Stomach (tissue), 19 donors: Measurements from ENCODE around the gene USP8. TPM values are rescaled to one million over a fixed set of nuclear protein-coding genes. Genes with fewer than 3 reads are reported as not detected.
"Not testable (repeated sequence)": the region's sequence is repeated elsewhere in the genome, so short reads cannot be mapped to it uniquely, and the experiment has no call there.

Source experiments
- DNase-seq, 2 donors: peaks; one replicate each; pipeline versions ENCODE4 v3.0.0 to v3.0.0-alpha.2; 2013 to 2019
- H3K27ac ChIP-seq, 5 donors: fragments of 200-600 bp in 4 of 5; sonication (generic) in 4 of 5; one replicate each; pipeline ENCODE4 v1.5.1; 2013 to 2019; ENCODE audit warnings: mild to moderate bottlenecking in 1 of 5, moderate library complexity in 1 of 5
- H3K27me3 ChIP-seq, 3 donors: fragments of 200-600 bp; sonication (generic); one replicate each; pipeline ENCODE4 v1.5.1; 2017 to 2019; ENCODE audit warnings: mixed run types in 1 of 3
- H3K36me3 ChIP-seq, 4 donors: fragments of 200-600 bp; sonication (generic); 1 replicate in 3 of 4; 2 replicates in 1 of 4; pipeline ENCODE4 v1.5.1; 2016 to 2019
- H3K4me1 ChIP-seq, 4 donors: fragments of 200-600 bp; sonication (generic); one replicate each; pipeline ENCODE4 v1.5.1; 2016 to 2019
- H3K4me3 ChIP-seq, 4 donors: fragments of 200-600 bp; sonication (generic) in 3 of 4; one replicate each; pipeline ENCODE4 v1.5.1; 2016 to 2019; ENCODE audit warnings: mild to moderate bottlenecking in 1 of 4
- H3K9me3 ChIP-seq, 4 donors: fragments of 200-600 bp; sonication (generic); one replicate each; pipeline ENCODE4 v1.5.1; 2016 to 2019
- EP300 ChIP-seq: sonication (generic); formaldehyde crosslinking; IDR thresholded peaks from one replicate; pipeline ENCODE4 v1.6.1; 2017; ENCODE audit warnings: antibody characterized with exemption
- POLR2A ChIP-seq, 4 donors: fragments of 450-650 bp; IDR thresholded peaks; one replicate each; pipeline ENCODE4 v1.6.1; 2016; ENCODE audit warnings: antibody characterized with exemption in 4 of 4, control low read depth in 2 of 4, mild to moderate bottlenecking in 1 of 4, moderate library complexity in 1 of 4
- POLR2AphosphoS5 ChIP-seq, 3 donors: sonication (generic); formaldehyde crosslinking; IDR thresholded peaks; one replicate each; pipeline ENCODE4 v1.6.1; 2016; ENCODE audit warnings: antibody characterized with exemption in 3 of 3
- WGBS, 5 donors: extraction: QIAGEN DNeasy Blood & Tissue Kit in 3 of 5; methylation state at CpG; one replicate each; pipeline versions ENCODE4 v1.1.5 to v1.1.7; 2013 to 2018; 5-methylcytosine and 5-hydroxymethylcytosine counted together
- intact Hi-C: fragments of 100-400 bp; cut with DNase I; formaldehyde crosslinking; loops from one replicate; pipeline ENCODE4 v1.15.1; 2023; ENCODE audit warnings: low total_unique reads
- long read RNA-seq, 10 donors: transcript quantifications; one replicate each; lab custom pipeline, GENCODE V29; 2026
- polyA plus RNA-seq, 3 donors: library from polyadenylated mRNA; stranded (reverse); fragments of 200-250 nt; gene quantifications; one replicate each; pipeline ENCODE4 v1.2.3, GENCODE V29; 2013
- total RNA-seq, 5 donors: library from RNA; depleted of rRNA; stranded (reverse); fragments of >200 nt; gene quantifications; one replicate each; pipeline versions ENCODE4 v1.1.0 to v1.2.3, GENCODE V29; 2014 to 2016
- TF ChIP-seq, protein P1 (sequence below), 7 experiments: fragments of 450-650 bp in 4 of 7; fragments of 200-600 bp in 3 of 7; sonication (generic) in 3 of 7; IDR thresholded peaks; one replicate each; pipeline ENCODE4 v1.5.1; 2016 to 2019; ENCODE audit warnings: antibody characterized with exemption in 7 of 7, control low read depth in 2 of 7, mild to moderate bottlenecking in 1 of 7
- donor health status: healthy with polysubstance abuse.
- donor health status: Bipolar disorder and iron deficiency.
- donor health status: healthy.

Gene USP8
- total RNA-seq (10 to 100 TPM; 20.5 to 73.9 (median 51.9) TPM), polyA plus RNA-seq (10 to 100 TPM; 13.7 to 31.0 (median 27.0) TPM)
- long read RNA-seq, donor 1, partial matches to known transcripts: 0 of 1 reads
- long read RNA-seq, donor 1, other reads (novel, unspliced or antisense): 0 of 1 reads
- long read RNA-seq, donor 2, full-length matches to known transcripts: 2 of 2 reads
- long read RNA-seq, donor 2, partial matches to known transcripts: 0 of 2 reads
- long read RNA-seq, donor 2, other reads (novel, unspliced or antisense): 0 of 2 reads
- long read RNA-seq, donor 3, partial matches to known transcripts: 6 of 6 reads
- long read RNA-seq, donor 3, other reads (novel, unspliced or antisense): 0 of 6 reads
- long read RNA-seq, donor 4: 0 reads
- long read RNA-seq, donor 5: 0 reads
- long read RNA-seq, donor 6, partial matches to known transcripts: 0 of 1 reads
- long read RNA-seq, donor 6, other reads (novel, unspliced or antisense): 0 of 1 reads
- long read RNA-seq, donor 7, partial matches to known transcripts: 0 of 1 reads
- long read RNA-seq, donor 7, other reads (novel, unspliced or antisense): 0 of 1 reads
- long read RNA-seq, donor 8, partial matches to known transcripts: 0 of 1 reads
- long read RNA-seq, donor 8, other reads (novel, unspliced or antisense): 0 of 1 reads
- long read RNA-seq, donor 9, partial matches to known transcripts: 0 of 1 reads
- long read RNA-seq, donor 9, other reads (novel, unspliced or antisense): 0 of 1 reads
- long read RNA-seq, donor 10: 0 reads

DNA sequence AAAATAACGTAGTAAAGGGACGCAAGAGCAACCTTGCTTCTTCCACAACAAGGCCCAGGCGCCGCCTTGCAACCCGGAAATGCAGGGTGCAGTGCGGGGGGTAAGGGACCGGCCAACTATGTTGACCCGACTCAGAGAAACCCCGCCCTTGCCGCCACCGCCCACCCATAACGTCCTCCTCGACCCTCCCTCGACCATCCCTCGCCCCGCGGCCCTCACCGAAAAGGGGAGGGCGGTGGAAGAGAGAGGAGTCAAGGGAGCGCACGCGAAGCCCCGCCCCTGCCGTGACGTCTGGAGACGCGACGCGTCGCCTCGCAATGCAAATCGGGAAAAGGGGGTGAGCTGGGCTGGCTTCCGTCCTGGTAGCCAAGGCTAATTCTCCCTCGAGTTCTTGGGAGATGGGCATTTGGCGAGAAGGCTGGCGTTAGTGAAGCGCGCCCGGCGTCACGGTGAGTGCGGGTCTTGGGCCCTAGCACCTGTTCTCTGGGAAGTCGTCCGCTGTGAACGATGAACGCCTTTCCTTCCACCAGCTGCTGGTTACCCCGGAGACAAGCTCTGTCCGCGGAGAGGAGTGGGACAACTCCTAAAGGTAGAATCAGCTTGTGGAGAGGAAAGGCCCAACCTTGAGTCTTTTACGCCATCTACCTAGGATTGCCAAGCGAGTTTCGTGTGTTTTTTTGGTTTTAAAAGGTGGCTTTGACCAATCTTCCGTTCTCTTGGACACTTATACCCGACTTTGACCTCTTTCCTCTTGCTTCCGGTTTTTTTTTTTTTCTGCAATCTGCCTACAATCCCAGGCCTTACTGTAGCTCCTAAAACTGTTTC lies at the start of gene USP8:
Gene USP8 (plus strand): TSS at position 340 of the 825 bp plus-strand sequence. CDS start 14,669 bp downstream, outside the sequence.
- TF ChIP-seq POLR2AphosphoS5 (IDR thresholded peaks at IDR 0.05) (peak; percentile 86 to 97 (median 94)), POLR2A (IDR thresholded peaks at IDR 0.05) (peak in 2 of 4 donors; percentile 50 to 88), EP300 (no peak)
- H3K36me3 ChIP-seq: peaks cover 0 to 14% (median 6%) of the 10 kb centered on the region in 4 donors
- no peaks in the 10 kb centered on the region for H3K9me3 ChIP-seq
- peak within 1 kb of the TSS; percentile 90 to 98 (median 92) for H3K27ac ChIP-seq
- intact Hi-C loops: no loop called here
- 0 to 1% (median 0%) methylated on average over 45 to 55 of the region's 55 CpGs for WGBS, 5 donors
- DNase-seq: peak; percentile 96 to 99
- peak within 1 kb of the TSS; percentile 70 to 85 (median 73) for H3K4me3 ChIP-seq
- H3K4me1 ChIP-seq: peaks cover 12 to 50% (median 34%) of the 10 kb centered on the region in 4 donors
- H3K27me3 ChIP-seq: no peaks in the 10 kb centered on the region

DNA sequence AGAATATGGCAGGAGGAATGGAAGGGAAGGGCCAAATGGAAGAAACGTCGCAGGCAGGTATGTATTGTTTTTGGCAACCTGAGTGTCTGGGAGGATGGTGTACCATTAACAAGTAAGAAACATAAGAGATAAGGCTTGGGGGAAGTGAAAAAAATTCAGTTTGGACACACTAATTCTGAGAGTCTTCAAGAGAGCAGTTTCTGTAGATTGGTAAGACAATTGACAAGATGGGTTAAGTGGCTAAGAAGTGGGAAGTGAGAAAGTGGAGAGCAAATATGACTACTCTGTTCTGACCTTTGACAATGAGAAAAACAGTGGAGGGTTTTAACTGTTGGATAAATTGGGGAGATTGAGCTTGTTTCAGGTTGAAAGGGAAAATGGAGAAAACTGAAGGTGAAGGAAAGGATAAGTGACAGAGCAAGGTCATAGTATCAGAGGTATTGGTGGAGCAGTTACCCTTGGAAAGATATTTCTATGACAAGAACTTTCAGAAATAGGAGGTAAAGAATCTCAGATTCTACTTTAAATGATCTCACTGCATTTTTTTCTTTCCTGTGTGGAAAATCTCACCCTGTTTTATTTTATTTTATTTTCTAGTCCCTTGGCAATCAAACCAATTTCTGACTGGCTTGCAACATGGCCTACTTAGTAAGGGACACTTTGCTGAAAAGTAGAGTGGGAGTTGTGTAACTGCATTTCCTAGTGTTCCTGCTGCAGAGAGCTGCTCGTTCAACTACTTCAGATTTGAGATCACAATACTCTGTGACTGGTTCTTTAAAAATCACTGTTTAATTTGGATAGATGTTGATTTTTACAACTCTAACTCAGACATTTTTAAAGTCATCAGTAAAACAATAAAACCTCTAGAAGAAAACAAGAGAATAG lies 46.1 kb upstream of the USP8 start:
- TF ChIP-seq POLR2A (IDR thresholded peaks at IDR 0.05): no peak
- TF ChIP-seq EP300: no peak
- TF ChIP-seq, protein P1, sequence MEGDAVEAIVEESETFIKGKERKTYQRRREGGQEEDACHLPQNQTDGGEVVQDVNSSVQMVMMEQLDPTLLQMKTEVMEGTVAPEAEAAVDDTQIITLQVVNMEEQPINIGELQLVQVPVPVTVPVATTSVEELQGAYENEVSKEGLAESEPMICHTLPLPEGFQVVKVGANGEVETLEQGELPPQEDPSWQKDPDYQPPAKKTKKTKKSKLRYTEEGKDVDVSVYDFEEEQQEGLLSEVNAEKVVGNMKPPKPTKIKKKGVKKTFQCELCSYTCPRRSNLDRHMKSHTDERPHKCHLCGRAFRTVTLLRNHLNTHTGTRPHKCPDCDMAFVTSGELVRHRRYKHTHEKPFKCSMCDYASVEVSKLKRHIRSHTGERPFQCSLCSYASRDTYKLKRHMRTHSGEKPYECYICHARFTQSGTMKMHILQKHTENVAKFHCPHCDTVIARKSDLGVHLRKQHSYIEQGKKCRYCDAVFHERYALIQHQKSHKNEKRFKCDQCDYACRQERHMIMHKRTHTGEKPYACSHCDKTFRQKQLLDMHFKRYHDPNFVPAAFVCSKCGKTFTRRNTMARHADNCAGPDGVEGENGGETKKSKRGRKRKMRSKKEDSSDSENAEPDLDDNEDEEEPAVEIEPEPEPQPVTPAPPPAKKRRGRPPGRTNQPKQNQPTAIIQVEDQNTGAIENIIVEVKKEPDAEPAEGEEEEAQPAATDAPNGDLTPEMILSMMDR (IDR thresholded peaks at IDR 0.05): no peak
- no peak for TF ChIP-seq POLR2AphosphoS5 (IDR thresholded peaks at IDR 0.05)
- no peaks in the 10 kb centered on the region for H3K27me3 ChIP-seq
- no peak for DNase-seq
- no peak overlapping the region for H3K4me3 ChIP-seq
- 55 to 74% (median 65%) methylated on average over 3 of the region's 3 CpGs for WGBS, 5 donors
- no peaks in the 10 kb centered on the region for H3K4me1 ChIP-seq
- no peak overlapping the region for H3K27ac ChIP-seq
- H3K9me3 ChIP-seq: no peaks in the 10 kb centered on the region
- intact Hi-C loops: no loop called here
- H3K36me3 ChIP-seq: no peaks in the 10 kb centered on the region

DNA sequence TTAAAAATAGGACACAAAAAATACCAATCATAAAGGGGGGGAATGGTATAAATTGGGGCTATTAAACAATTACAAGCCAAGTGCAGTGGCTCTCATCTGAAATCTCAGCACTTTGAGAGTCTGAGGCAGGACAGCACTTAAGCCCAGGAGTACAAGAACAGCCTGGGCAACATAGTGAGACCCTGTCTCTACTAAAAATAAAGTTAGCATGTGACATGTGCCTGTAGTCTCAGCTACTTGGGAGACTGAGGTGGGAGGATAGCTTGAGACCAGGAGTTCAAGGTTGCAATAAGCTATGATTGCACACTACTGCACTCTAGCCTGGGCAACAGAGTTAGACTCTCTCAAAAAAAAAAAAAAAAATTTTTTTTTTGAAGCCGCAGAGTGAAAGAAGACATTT lies 45.4 kb upstream of the USP8 start:
- Histone ChIP-seq H3K36me3 (no peaks in the 10 kb centered on the region), H3K4me1 (no peaks in the 10 kb centered on the region), H3K4me3 (no peak overlapping the region), H3K27me3 (no peaks in the 10 kb centered on the region), H3K9me3 (no peaks in the 10 kb centered on the region), H3K27ac (no peak overlapping the region)
- DNase-seq: no peak
- 88 to 100% (median 94%) methylated on average over 1 of the region's 1 CpG for WGBS, 5 donors
- intact Hi-C loops: no loop called here
- no peak for TF ChIP-seq POLR2AphosphoS5 (IDR thresholded peaks at IDR 0.05)
- no peak for TF ChIP-seq POLR2A (IDR thresholded peaks at IDR 0.05)
- TF ChIP-seq, protein P1 (IDR thresholded peaks at IDR 0.05): no peak
- TF ChIP-seq EP300: no peak

DNA sequence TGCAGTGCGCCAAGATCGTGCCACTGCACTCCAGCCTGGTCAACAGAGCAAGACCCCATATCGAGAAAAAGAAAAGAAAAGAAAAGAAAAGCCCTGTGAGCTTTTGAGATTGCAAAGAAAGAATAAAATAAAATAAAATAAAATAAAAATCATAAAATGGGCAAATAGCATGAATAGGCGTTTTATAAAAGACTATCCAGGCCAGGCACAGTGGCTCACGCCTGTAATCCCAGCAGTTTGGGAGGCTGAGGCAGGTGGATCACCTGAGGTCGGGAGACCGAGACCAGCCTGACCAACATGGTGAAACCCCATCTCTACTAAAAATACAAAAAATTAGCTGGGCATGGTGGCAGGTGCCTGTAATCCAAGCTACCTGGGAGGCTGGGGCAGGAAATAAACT lies 44.8 kb upstream of the USP8 start:
- intact Hi-C loops, DNase-seq, H3K36me3 ChIP-seq: not testable (repeated sequence)

More for the DNA sequence above, 44.8 kb upstream of the USP8 start:
- not testable (repeated sequence) for H3K27ac ChIP-seq, H3K9me3 ChIP-seq, H3K4me3 ChIP-seq, H3K27me3 ChIP-seq, H3K4me1 ChIP-seq
- WGBS, 5 donors: 92 to 98% (median 97%) methylated on average over 7 of the region's 7 CpGs
